ENCODE measurements around the gene STK32C. TPM values are rescaled to one million over a fixed set of nuclear protein-coding genes. Genes with fewer than 3 reads are reported as not detected.
A peak's percentile ranks its signal among the peaks of the same experiment; 100 is the strongest.

Gene STK32C
- total RNA-seq, 1 donor from 2014 or later, result 12.2 TPM

GRCh38 chr10:132332433-132332754 lies 24.6 kb upstream of the STK32C start:
- Histone ChIP-seq H3K36me3 (ENCODE audit: control insufficient read depth, insufficient read depth, low read length) (no peaks in the 10 kb centered on the region), H3K4me3 (ENCODE audit: low read depth, low read length) (peak overlapping the region; percentile 81), H3K27me3 (ENCODE audit: control insufficient read depth, insufficient read depth, low read length) (no peaks in the 10 kb centered on the region)
- no peak for TF ChIP-seq CTCF (IDR thresholded peaks at IDR 0.05; ENCODE audit: insufficient read depth, low read length, poor library complexity, severe bottlenecking)
- no peak for DNase-seq (ENCODE audit: low read depth)

- no peaks in the 10 kb centered on the region for H3K27me3 ChIP-seq (ENCODE audit: control insufficient read depth, insufficient read depth, low read length)
- TF ChIP-seq CTCF (IDR thresholded peaks at IDR 0.05; ENCODE audit: insufficient read depth, low read length, poor library complexity, severe bottlenecking), result no peak
- DNase-seq (ENCODE audit: low read depth), result peak; percentile 85
- H3K4me3 ChIP-seq (ENCODE audit: low read depth, low read length), result peak within 1 kb of the TSS; percentile 81
- H3K36me3 ChIP-seq (ENCODE audit: control insufficient read depth, insufficient read depth, low read length), result no peaks in the 10 kb centered on the region
These were observed 24.1 kb upstream of the STK32C start, which contains the start of gene LRRC27 for GRCh38 chr10:132331601-132332432. Gene LRRC27, plus strand, starts transcription at chr10:132332193. Its CDS starts 1,332 bp downstream, at chr10:132333525.

- H3K27me3 ChIP-seq (ENCODE audit: control insufficient read depth, insufficient read depth, low read length), result no peaks in the 10 kb centered on the region
- TF ChIP-seq CTCF (IDR thresholded peaks at IDR 0.05; ENCODE audit: insufficient read depth, low read length, poor library complexity, severe bottlenecking), result no peak
- DNase-seq (ENCODE audit: low read depth), result no peak
- H3K36me3 ChIP-seq (ENCODE audit: control insufficient read depth, insufficient read depth, low read length), result no peaks in the 10 kb centered on the region
- peak overlapping the region; percentile 81 for H3K4me3 ChIP-seq (ENCODE audit: low read depth, low read length)
These were observed 22.7 kb upstream of the STK32C start for GRCh38 chr10:132330486-132330833.

GRCh38 chr10:132329565-132330485 lies 22.1 kb upstream of the STK32C start:
- DNase-seq (ENCODE audit: low read depth), result peak; percentile 48
- no peak for TF ChIP-seq CTCF (IDR thresholded peaks at IDR 0.05; ENCODE audit: insufficient read depth, low read length, poor library complexity, severe bottlenecking)
- no peaks in the 10 kb centered on the region for H3K36me3 ChIP-seq (ENCODE audit: control insufficient read depth, insufficient read depth, low read length)
- no peaks in the 10 kb centered on the region for H3K27me3 ChIP-seq (ENCODE audit: control insufficient read depth, insufficient read depth, low read length)
- H3K4me3 ChIP-seq (ENCODE audit: low read depth, low read length), result peak overlapping the region; percentile 81

GRCh38 chr10:132328738-132329137 lies 21.0 kb upstream of the STK32C start:
- no peak overlapping the region for H3K4me3 ChIP-seq (ENCODE audit: low read depth, low read length)
- TF ChIP-seq CTCF (IDR thresholded peaks at IDR 0.05; ENCODE audit: insufficient read depth, low read length, poor library complexity, severe bottlenecking), result no peak
- DNase-seq (ENCODE audit: low read depth), result no peak
- H3K36me3 ChIP-seq (ENCODE audit: control insufficient read depth, insufficient read depth, low read length), result no peaks in the 10 kb centered on the region
- no peaks in the 10 kb centered on the region for H3K27me3 ChIP-seq (ENCODE audit: control insufficient read depth, insufficient read depth, low read length)

Data from kidney epithelial cell (primary cell).